Measurements from ENCODE around the gene SLC6A7.

- TF ChIP-seq CTCF (IDR thresholded peaks at IDR 0.05 in 4 of 5, conservative IDR thresholded peaks at IDR 0.05 in 1 of 5), result no peak
- TF ChIP-seq POLR2A (IDR thresholded peaks at IDR 0.05), result no peak
Measured at GRCh38 chr5:150159031-150159430, 30.8 kb upstream of the SLC6A7 start.

Measured in gastrocnemius medialis (tissue), 4 donors.